ENCODE data around the gene RPL36AL. TPM values are rescaled to one million over a fixed set of nuclear protein-coding genes. Genes with fewer than 3 reads are reported as not detected.

RPL36AL gene
- total RNA-seq, 2 experiments from 2014 or later, result 339 to 370 TPM

- peaks cover 18% of the 10 kb centered on the region for H3K36me3 ChIP-seq (ENCODE audit: insufficient read depth, low read length)
- H3K9me3 Mint-ChIP-seq, result no peaks in the 10 kb centered on the region
- peak overlapping the region; percentile 100 for H3K27ac Mint-ChIP-seq
- H3K27ac ChIP-seq (ENCODE audit: low read depth in 1 of 2, low read length in 2 of 2), result peak overlapping the region in 1 of 2 donors; percentile 97
- ChIA-PET CTCF (interaction anchor here (0.9 kb wide), 1 partner anchor 10 kb away, joined by 3 read pairs; no protein-coding TSS in a partner anchor), POLR2A (interaction anchor here (0.6 to 8.6 kb wide), 2 partner anchors 15 to 20 kb away, joined by 4 to 350 read pairs; partner anchors contain the start of genes MGAT2 and RPL36AL)
- no peak overlapping the region for H3K4me3 ChIP-seq (ENCODE audit: low read length)
- ATAC-seq (ENCODE audit: poor library complexity) (no peak), DNase-seq (no peak)
- peaks cover 61% of the 10 kb centered on the region for H3K36me3 Mint-ChIP-seq (ENCODE audit: low read depth)
- H3K4me1 Mint-ChIP-seq (ENCODE audit: low read depth), result peaks cover 65% of the 10 kb centered on the region
- H3K4me3 Mint-ChIP-seq, result peak overlapping the region; percentile 87
- intact Hi-C loops (cut with DNase I, micrococcal nuclease), result loop anchor here in 1 of 2 experiments (2.0 kb wide), 2 partner anchors 54 to 130 kb away; no protein-coding TSS in a partner anchor
- no peaks in the 10 kb centered on the region for H3K27me3 ChIP-seq (ENCODE audit: control insufficient read depth in 1 of 2, insufficient read depth in 2 of 2, low read length in 2 of 2)
- no peaks in the 10 kb centered on the region for H3K9me3 ChIP-seq (ENCODE audit: control insufficient read depth in 1 of 2, insufficient read depth in 1 of 2, low read length in 2 of 2)
- no peak for TF ChIP-seq CTCF (IDR thresholded peaks at IDR 0.05)
- no peaks in the 10 kb centered on the region for H3K27me3 Mint-ChIP-seq
- H3K4me1 ChIP-seq (ENCODE audit: insufficient read depth, low read length), result peaks cover 50% of the 10 kb centered on the region
These were observed 16.4 kb upstream of the RPL36AL start for GRCh38 chr14:49636866-49637265.

GRCh38 chr14:49634547-49635334 lies 14.3 kb upstream of the RPL36AL start, which contains the start of gene DNAAF2:
Gene DNAAF2 (minus strand): TSS chr14:49635244. CDS start chr14:49635149, 95 bp downstream.
- no peaks in the 10 kb centered on the region for H3K27me3 ChIP-seq (ENCODE audit: control insufficient read depth in 1 of 2, insufficient read depth in 2 of 2, low read length in 2 of 2)
- H3K9me3 ChIP-seq (ENCODE audit: control insufficient read depth in 1 of 2, insufficient read depth in 1 of 2, low read length in 2 of 2), result no peaks in the 10 kb centered on the region
- H3K9me3 Mint-ChIP-seq, result no peaks in the 10 kb centered on the region
- peak within 1 kb of the TSS; percentile 100 for H3K27ac Mint-ChIP-seq
- no peak for TF ChIP-seq CTCF (IDR thresholded peaks at IDR 0.05)
- H3K36me3 Mint-ChIP-seq (ENCODE audit: low read depth), result peaks cover 48% of the 10 kb centered on the region
- H3K4me3 ChIP-seq (ENCODE audit: low read length), result peak within 1 kb of the TSS; percentile 83
- CTCF ChIA-PET, result interaction anchor here (0.8 to 5.2 kb wide), 26 partner anchors 12 to 428 kb away, joined by 3 to 168 read pairs (median 4); partner anchors contain the start of genes KLHDC1, KLHDC2, LRR1 and MGAT2
- DNase-seq (peak; percentile 42 to 88 (median 58)), ATAC-seq (ENCODE audit: poor library complexity) (peak; percentile 39)
- intact Hi-C loops (cut with DNase I, micrococcal nuclease), result loop anchor here (1.0 to 5.0 kb wide), 10 partner anchors 14 to 898 kb away; partner anchors contain the start of genes MGAT2 (in 2 of the 2), RPL36AL (in 2 of the 2), KLHDC1 (in 1 of the 2) and MAP4K5 (in 1 of the 2)
- H3K36me3 ChIP-seq (ENCODE audit: insufficient read depth, low read length), result peaks cover 14% of the 10 kb centered on the region
- no peaks in the 10 kb centered on the region for H3K27me3 Mint-ChIP-seq
- peaks cover 49% of the 10 kb centered on the region for H3K4me1 Mint-ChIP-seq (ENCODE audit: low read depth)
- peak within 1 kb of the TSS; percentile 100 for H3K4me3 Mint-ChIP-seq
- H3K27ac ChIP-seq (ENCODE audit: low read depth in 1 of 2, low read length in 2 of 2), result peak within 1 kb of the TSS; percentile 97 to 99
- POLR2A ChIA-PET, result interaction anchor here (0.9 to 8.6 kb wide), 27 partner anchors 12 to 678 kb away, joined by 3 to 350 read pairs (median 4); partner anchors contain the start of genes DMAC2L, KLHDC1, KLHDC2 and L2HGDH
- H3K4me1 ChIP-seq (ENCODE audit: insufficient read depth, low read length), result peaks cover 54% of the 10 kb centered on the region
